Pancreas (tissue), 10 donors: Measurements from ENCODE around the gene MACROD1. TPM values are rescaled to one million over a fixed set of nuclear protein-coding genes. Genes with fewer than 3 reads are reported as not detected.

Experiments
- ATAC-seq, 4 donors: fragments of 200-7000 bp; cut with Tn5 transposase; one replicate each; pipeline versions ENCODE4 v1.8.0 to v1.9.1; 2020; ENCODE audit warnings: mild to moderate bottlenecking in 4 of 4, moderate library complexity in 4 of 4
- DNase-seq, 6 donors: peaks; one replicate each; pipeline ENCODE4 v3.0.0-alpha.2; 2020
- FAIRE-seq: peaks from 2 replicates; lab custom pipeline; 2012; peaks lifted over from hg19 to GRCh38; lab: Jason Lieb, UNC
- H3K27ac ChIP-seq, 4 donors: fragments of 200-600 bp; sonication (generic); 1 replicate in 3 of 4; 2 replicates in 1 of 4; pipeline versions ENCODE4 v1.5.0 to v1.8.0; 2020
- H3K27me3 ChIP-seq, 4 donors: fragments of 200-600 bp; one replicate each; pipeline ENCODE4 v1.8.0; 2021
- H3K36me3 ChIP-seq, 3 donors: fragments of 200-600 bp; sonication (generic) in 1 of 3; one replicate each; pipeline versions ENCODE4 v1.5.0 to v1.8.0; 2020 to 2021
- H3K4me1 ChIP-seq, 3 donors: fragments of 200-600 bp; one replicate each; pipeline ENCODE4 v1.8.0; 2021
- H3K4me3 ChIP-seq, 4 donors: fragments of 200-600 bp; sonication (generic) in 2 of 4; one replicate each; pipeline versions ENCODE4 v1.5.0 to v1.8.0; 2020 to 2021
- H3K9me3 ChIP-seq, 4 donors: fragments of 200-600 bp; one replicate each; pipeline ENCODE4 v1.8.0; 2021
- WGBS, 2 donors: extraction: QIAGEN DNeasy Blood & Tissue Kit; methylation state at CpG; one replicate each; pipeline ENCODE4 v1.1.7; 2013; 5-methylcytosine and 5-hydroxymethylcytosine counted together
- intact Hi-C, 3 donors: fragments of 100-400 bp; cut with DNase I; formaldehyde crosslinking; loops; one replicate each; pipeline versions ENCODE4 v1.11.1 to v1.14.2; 2022
- polyA plus RNA-seq, 2 donors: library from polyadenylated mRNA; stranded (reverse); fragments of 200-250 nt; gene quantifications; one replicate each; pipeline ENCODE4 v1.2.3, GENCODE V29; 2013
- total RNA-seq, 6 donors: library from RNA; stranded (reverse); fragmentation: NEBNext Ultra II Directional in 4 of 6; extraction: Animal tissue kit (Norgen Biotek cat#: 25700) in 4 of 6; gene quantifications; one replicate each; pipeline versions ENCODE4 v1.2.1 to v1.2.4, GENCODE V29; 2021 to 2023
- TF ChIP-seq, protein P1 (sequence below), 4 donors: fragments of 200-600 bp; sonication (generic) in 3 of 4; IDR thresholded peaks; one replicate each; pipeline versions ENCODE4 v1.5.0 to v1.8.0; 2021; ENCODE audit warnings: antibody characterized with exemption in 4 of 4
- donor health status: healthy with polysubstance abuse.
- donor health status: DM: no; HTN: no; CAD: no; lungs with moderate emphysema.
- donor health status: DM: no; HTN: no; CAD: no.
- donor health status: control.
- donor health status: control.
- donor health status: Bipolar disorder and iron deficiency.
- donor health status: DM: yes; HTN: yes; CAD: no.
- donor health status: DM: no; HTN: no; CAD: no.
- donor health status: DM: no; HTN: no; CAD: no.
- donor health status: DM: yes; HTN: yes; CAD: no.

The MACROD1 gene
- total and polyA plus RNA-seq, 8 donors, result 26.0 to 126 (median 34.8) TPM

DNA sequence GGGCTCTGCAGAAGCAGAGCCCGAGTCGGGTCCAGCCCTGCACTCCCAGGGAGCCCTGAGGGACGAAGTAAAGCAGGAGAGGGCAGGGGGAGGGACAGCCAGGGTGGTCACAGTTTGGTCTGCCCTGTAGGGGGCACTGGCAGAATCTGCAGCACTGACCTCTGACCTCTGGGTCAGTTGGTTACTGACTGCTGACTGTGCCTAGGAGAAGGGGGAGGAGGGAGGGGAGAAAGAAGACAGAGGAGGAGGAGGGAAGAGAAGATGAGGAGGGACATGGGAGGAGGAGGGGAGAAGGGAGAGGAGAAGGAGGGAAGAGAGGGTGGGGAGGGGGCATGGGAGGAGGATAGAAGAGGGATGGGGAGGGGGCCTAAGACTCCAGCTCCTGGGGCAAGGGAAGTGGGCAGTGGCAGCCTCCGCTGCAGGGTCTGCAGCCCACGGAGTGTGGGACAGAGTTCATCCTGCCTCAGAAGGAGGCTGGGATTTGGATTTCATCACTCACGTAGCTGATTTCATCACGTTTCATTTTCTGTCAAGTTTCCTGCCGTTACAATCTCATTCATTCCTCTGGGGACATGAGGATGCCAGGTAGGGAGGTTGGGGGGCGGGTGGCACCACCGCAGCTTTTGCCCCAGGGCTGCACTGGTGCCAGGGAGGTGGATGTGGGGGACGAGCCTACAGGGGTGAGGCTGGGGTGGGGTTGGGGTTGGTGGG is 75.0 kb downstream of the MACROD1 start:
- intact Hi-C loops, result no loop called here
- TF ChIP-seq, protein P1, sequence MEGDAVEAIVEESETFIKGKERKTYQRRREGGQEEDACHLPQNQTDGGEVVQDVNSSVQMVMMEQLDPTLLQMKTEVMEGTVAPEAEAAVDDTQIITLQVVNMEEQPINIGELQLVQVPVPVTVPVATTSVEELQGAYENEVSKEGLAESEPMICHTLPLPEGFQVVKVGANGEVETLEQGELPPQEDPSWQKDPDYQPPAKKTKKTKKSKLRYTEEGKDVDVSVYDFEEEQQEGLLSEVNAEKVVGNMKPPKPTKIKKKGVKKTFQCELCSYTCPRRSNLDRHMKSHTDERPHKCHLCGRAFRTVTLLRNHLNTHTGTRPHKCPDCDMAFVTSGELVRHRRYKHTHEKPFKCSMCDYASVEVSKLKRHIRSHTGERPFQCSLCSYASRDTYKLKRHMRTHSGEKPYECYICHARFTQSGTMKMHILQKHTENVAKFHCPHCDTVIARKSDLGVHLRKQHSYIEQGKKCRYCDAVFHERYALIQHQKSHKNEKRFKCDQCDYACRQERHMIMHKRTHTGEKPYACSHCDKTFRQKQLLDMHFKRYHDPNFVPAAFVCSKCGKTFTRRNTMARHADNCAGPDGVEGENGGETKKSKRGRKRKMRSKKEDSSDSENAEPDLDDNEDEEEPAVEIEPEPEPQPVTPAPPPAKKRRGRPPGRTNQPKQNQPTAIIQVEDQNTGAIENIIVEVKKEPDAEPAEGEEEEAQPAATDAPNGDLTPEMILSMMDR (IDR thresholded peaks at IDR 0.05), result no peak
- Histone ChIP-seq H3K9me3 (no peaks in the 10 kb centered on the region), H3K4me1 (peaks cover under 1 to 11% (median 4%) of the 10 kb centered on the region in 3 donors), H3K27me3 (no peaks in the 10 kb centered on the region), H3K27ac (no peak overlapping the region), H3K36me3 (no peaks in the 10 kb centered on the region), H3K4me3 (no peak overlapping the region)
- FAIRE-seq (no peak), ATAC-seq (no peak), DNase-seq (no peak)
- 79 to 84% methylated on average over 11 of the region's 11 CpGs for WGBS, 2 donors

DNA sequence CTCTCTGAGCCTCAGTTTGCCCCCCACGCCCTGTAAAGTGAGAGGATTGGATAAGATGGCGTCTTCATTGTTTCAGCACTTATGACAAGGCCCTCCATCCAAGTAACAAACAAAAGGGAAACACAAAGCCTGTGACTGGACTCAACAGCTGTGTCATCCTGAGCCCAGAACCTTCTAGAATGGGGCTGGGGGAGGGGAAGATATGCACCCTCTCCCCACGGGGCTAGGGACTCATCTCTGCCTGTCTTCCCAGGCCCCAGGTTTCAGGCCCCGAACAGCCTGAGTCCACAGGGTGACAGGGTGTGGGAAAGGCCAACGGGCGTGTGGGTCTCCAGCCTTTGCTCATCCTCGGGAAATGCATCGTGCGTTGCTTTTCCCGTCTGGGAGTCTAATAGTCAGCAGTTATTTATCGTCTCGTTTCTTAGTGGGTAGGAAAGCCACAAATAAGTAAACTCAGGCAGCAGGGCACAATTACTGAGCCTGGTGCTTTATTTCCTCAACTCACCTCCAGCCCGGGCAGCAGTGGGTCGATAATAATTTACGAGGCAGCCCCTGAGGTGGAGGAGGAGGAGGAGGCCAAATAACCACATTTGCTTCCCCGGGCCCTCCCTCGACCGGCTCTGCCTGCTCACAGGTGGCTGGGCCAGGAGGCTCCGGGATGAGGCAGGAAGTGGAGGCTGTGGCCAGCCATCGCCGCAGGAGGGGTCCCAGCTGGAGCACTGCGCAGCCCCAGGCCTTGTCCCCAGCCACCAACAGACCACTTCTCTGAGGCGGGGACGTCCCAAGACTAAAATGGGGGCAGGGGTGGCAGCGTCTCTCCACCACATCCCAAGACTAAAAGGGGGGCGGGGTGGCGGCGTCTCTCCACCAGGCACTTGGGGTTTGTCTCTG is 75.8 kb downstream of the MACROD1 start:
- TF ChIP-seq, protein P1 (IDR thresholded peaks at IDR 0.05), result no peak
- H3K27me3 ChIP-seq, result no peaks in the 10 kb centered on the region
- H3K4me3 ChIP-seq, result no peak overlapping the region
- H3K4me1 ChIP-seq, result peaks cover 8 to 17% (median 11%) of the 10 kb centered on the region in 3 donors
- H3K36me3 ChIP-seq, result no peaks in the 10 kb centered on the region
- no peaks in the 10 kb centered on the region for H3K9me3 ChIP-seq
- FAIRE-seq (no peak), ATAC-seq (no peak), DNase-seq (no peak)
- intact Hi-C loops, result no loop called here
- no peak overlapping the region for H3K27ac ChIP-seq
- 83 to 86% methylated on average over 28 of the region's 28 CpGs for WGBS, 2 donors

DNA sequence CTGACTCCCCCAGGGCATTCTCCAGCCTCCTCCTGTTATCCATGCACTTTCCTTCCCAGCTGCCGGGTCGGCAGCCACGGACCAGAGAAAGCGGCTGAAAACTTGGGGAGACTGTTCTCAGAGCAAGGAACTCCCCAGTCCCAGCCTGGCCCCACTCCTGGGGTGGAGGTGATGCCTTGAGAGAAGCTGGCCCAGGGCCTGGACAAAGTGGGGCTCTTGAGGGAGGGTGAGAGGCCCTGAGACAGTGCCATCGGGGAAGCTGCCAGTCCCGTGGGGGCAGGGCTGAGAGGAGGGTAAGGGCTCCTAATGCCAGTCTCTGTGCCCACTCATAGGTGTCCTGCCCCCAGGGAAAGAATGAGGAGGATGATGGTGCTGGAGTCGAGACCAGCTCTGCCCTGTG is 76.4 kb downstream of the MACROD1 start:
- TF ChIP-seq, protein P1 (IDR thresholded peaks at IDR 0.05), result no peak
- ATAC-seq (no peak), FAIRE-seq (no peak), DNase-seq (no peak)
- Histone ChIP-seq H3K27ac (no peak overlapping the region), H3K4me1 (peaks cover 15 to 24% (median 17%) of the 10 kb centered on the region in 3 donors), H3K36me3 (no peaks in the 10 kb centered on the region), H3K4me3 (no peak overlapping the region), H3K9me3 (no peaks in the 10 kb centered on the region), H3K27me3 (no peaks in the 10 kb centered on the region)
- intact Hi-C loops, result no loop called here
- WGBS, 2 donors, result 89% methylated on average over 7 of the region's 7 CpGs

DNA sequence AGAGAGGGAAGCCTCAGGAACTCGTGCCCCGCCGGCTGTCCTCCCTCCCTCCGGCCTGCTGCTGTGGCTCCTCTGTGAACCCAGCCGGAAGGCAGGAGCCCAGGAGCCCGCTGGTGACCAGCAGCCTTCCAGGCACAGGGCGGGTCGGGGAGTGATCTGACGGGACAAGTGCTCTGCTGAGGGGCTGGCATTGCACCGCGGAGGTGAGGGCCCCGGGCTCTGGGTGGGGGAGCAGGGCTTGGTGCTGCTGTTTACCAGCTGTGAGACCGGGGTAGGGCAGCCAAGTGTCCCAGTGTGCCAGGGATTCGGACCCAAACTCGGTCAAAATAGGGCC is 76.9 kb downstream of the MACROD1 start:
- no peak overlapping the region for H3K4me3 ChIP-seq
- WGBS, 2 donors, result 89 to 93% methylated on average over 15 of the region's 15 CpGs
- no peaks in the 10 kb centered on the region for H3K27me3 ChIP-seq
- TF ChIP-seq, protein P1 (IDR thresholded peaks at IDR 0.05), result no peak
- H3K4me1 ChIP-seq, result peaks cover 16 to 24% (median 17%) of the 10 kb centered on the region in 3 donors
- H3K36me3 ChIP-seq, result no peaks in the 10 kb centered on the region
- ATAC-seq (no peak), DNase-seq (no peak), FAIRE-seq (no peak)
- H3K27ac ChIP-seq, result no peak overlapping the region
- no peaks in the 10 kb centered on the region for H3K9me3 ChIP-seq
- intact Hi-C loops, result no loop called here
